ENCODE measurements around the gene KRT25.

- TF ChIP-seq EP300 (IDR thresholded peaks at IDR 0.05; ENCODE audit: borderline replicate concordance), result no peak
- no peak for TF ChIP-seq YY1 (IDR thresholded peaks at IDR 0.05; ENCODE audit: low read depth)
- TF ChIP-seq MAX (IDR thresholded peaks at IDR 0.05), result no peak
These were observed 32.9 kb downstream of the KRT25 start for GRCh38 chr17:40722241-40722640.
